ENCODE data around the gene HS3ST5.

GRCh38 chr6:114138577-114139248, 204.1 kb downstream of the HS3ST5 start:
- TF ChIP-seq CTCF (IDR thresholded peaks at IDR 0.05) (no peak), POLR2A (IDR thresholded peaks at IDR 0.05) (no peak), POLR2AphosphoS5 (IDR thresholded peaks at IDR 0.05) (no peak), EP300 (IDR thresholded peaks at IDR 0.05) (no peak)

All from sigmoid colon (tissue), 4 donors.